ENCODE results near the gene SMLR1. TPM values are rescaled to one million over a fixed set of nuclear protein-coding genes. Genes with fewer than 3 reads are reported as not detected.
A peak's percentile ranks its signal among the peaks of the same experiment; 100 is the strongest.

SMLR1 gene
- total RNA-seq = not detected
- polyA plus RNA-seq = not detected

DNA sequence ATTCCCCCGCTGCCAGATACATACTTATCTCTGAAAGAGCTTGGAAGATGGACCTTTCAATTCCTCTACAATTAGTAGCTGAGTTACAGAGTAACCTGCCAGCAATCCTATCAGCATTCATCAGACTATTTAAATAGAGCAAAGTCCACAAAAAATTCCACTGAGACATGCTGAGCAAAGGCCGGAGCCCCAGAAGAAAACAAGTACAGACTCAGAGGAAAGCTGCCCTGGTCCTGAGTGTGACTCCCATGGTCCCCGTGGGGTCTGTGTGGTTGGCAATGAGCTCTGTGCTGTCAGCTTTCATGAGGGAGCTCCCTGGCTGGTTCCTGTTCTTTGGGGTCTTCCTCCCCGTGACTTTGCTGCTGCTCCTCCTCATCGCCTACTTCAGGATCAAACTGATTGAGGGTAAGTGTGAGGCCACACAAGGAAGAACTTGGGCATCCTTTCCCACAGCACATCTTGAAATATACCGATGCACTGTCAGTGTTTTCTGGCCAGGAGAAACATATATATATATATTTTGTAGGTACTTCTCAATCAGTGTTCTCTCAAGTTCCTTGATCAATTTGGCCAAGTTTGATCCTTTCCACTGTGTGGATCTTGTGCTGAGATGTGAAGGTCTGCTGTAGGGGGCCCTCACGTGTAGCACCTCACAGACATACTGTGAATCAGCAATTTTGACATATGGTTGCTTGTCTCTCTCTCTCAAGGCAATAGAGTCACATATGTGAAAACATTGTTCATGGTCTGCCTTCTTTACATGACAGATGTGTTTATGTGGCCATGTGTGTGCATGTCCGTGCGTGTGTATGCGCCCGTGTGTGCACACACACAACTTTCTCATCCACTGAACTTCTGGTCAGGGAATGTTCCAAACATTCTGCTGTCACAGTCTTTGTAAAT lies at the start of gene SMLR1:
SMLR1 (plus strand) TSS at position 160 of the 903 bp plus-strand sequence; CDS start at position 168, 8 bp downstream.
- DNase-seq (ENCODE audit: extremely low spot score) = no peak
- 78% methylated on average over 11 of the region's 11 CpGs for WGBS
- no peaks in the 10 kb centered on the region for H3K36me3 ChIP-seq (ENCODE audit: insufficient read depth)
- H3K4me3 ChIP-seq (ENCODE audit: low read depth, low read length) = no peak within 1 kb of the TSS
- no peak within 1 kb of the TSS for H3K27ac ChIP-seq (ENCODE audit: low read depth)
- H3K4me1 ChIP-seq (ENCODE audit: insufficient read depth) = no peaks in the 10 kb centered on the region

DNA sequence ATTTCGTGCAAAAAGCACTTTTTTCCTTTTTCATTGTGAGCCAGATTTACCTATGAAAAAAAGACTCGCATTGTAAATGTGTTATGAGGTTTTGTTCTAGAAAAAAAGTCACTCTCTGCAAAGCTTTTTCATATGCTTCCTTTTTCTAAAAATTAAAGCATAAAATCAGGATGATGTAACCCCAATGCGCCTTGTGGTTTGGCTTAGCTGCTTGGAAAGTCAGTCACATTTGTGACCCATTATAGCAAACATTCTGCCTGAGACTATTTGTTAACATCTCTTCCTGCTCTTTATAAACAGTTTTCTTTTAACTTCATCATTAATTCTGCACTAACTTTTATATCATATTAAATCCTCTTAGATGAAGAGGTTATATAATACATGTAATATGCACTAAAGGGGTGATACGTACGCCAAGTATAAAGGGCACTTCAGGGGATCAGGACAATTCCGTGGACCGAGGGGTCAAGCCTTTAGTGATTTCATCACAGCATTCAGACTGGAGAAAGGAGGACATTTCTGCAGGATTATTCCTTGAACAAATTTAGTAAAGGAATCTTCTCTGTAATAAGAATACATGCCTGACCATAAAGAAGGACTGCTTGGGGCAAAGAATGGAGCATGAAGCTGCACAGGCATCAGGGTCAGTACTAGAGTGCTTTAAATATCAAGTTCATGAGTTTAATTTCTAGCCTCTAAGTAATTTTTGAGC lies 48.1 kb upstream of the SMLR1 start:
- no peak for DNase-seq (ENCODE audit: extremely low spot score)
- peak overlapping the region; percentile 23 for H3K27ac ChIP-seq (ENCODE audit: low read depth)
- H3K4me1 ChIP-seq (ENCODE audit: insufficient read depth) = no peaks in the 10 kb centered on the region
- 44% methylated on average over 7 of the region's 7 CpGs for WGBS
- no peaks in the 10 kb centered on the region for H3K36me3 ChIP-seq (ENCODE audit: insufficient read depth)
- H3K4me3 ChIP-seq (ENCODE audit: low read depth, low read length) = no peak overlapping the region

GRCh38 chr6:130779658-130780033 lies 47.6 kb upstream of the SMLR1 start:
- no peak for DNase-seq (ENCODE audit: extremely low spot score)
- Histone ChIP-seq H3K4me3 (ENCODE audit: low read depth, low read length) (no peak overlapping the region), H3K36me3 (ENCODE audit: insufficient read depth) (no peaks in the 10 kb centered on the region), H3K4me1 (ENCODE audit: insufficient read depth) (no peaks in the 10 kb centered on the region), H3K27ac (ENCODE audit: low read depth) (peak overlapping the region; percentile 4)
- WGBS = 36% methylated on average over 4 of the region's 4 CpGs

- no peak for DNase-seq (ENCODE audit: extremely low spot score)
- 46% methylated on average over 1 of the region's 1 CpG for WGBS
- H3K4me1 ChIP-seq (ENCODE audit: insufficient read depth) = no peaks in the 10 kb centered on the region
- H3K36me3 ChIP-seq (ENCODE audit: insufficient read depth) = no peaks in the 10 kb centered on the region
- no peak overlapping the region for H3K4me3 ChIP-seq (ENCODE audit: low read depth, low read length)
- H3K27ac ChIP-seq (ENCODE audit: low read depth) = no peak overlapping the region
Measured at GRCh38 chr6:130780122-130780521, 47.1 kb upstream of the SMLR1 start.

DNA sequence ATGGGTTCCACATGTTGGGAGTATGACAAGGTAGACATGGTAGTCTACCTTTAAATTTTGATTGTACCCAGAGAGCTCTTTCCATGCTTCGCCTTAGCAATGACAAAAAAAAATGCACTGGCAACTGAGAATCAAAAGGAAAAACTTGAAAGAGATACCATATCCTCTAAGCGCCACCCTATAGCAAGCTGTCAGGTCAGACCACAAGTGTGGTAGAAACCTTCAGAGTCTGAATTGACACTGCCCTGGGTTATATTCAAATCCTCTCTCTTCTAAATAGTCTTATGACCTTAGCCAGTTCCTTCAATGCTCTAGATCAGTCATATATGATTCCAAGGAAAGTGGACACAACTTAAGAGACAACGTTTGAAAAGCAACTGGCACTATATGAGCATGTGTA lies 45.6 kb upstream of the SMLR1 start:
- DNase-seq (ENCODE audit: extremely low spot score) = no peak
- H3K4me1 ChIP-seq (ENCODE audit: insufficient read depth) = no peaks in the 10 kb centered on the region
- WGBS = 92% methylated on average over 3 of the region's 3 CpGs
- H3K36me3 ChIP-seq (ENCODE audit: insufficient read depth) = no peaks in the 10 kb centered on the region
- no peak overlapping the region for H3K4me3 ChIP-seq (ENCODE audit: low read depth, low read length)
- no peak overlapping the region for H3K27ac ChIP-seq (ENCODE audit: low read depth)

GRCh38 chr6:130783416-130784107 lies 43.6 kb upstream of the SMLR1 start:
- H3K27ac ChIP-seq (ENCODE audit: low read depth) = no peak overlapping the region
- no peaks in the 10 kb centered on the region for H3K4me1 ChIP-seq (ENCODE audit: insufficient read depth)
- whole genome bisulfite sequencing = 22% methylated on average over 2 of the region's 2 CpGs
- H3K4me3 ChIP-seq (ENCODE audit: low read depth, low read length) = no peak overlapping the region
- H3K36me3 ChIP-seq (ENCODE audit: insufficient read depth) = no peaks in the 10 kb centered on the region
- no peak for DNase-seq (ENCODE audit: extremely low spot score)

- Histone ChIP-seq H3K4me3 (ENCODE audit: low read depth, low read length) (no peak overlapping the region), H3K27ac (ENCODE audit: low read depth) (no peak overlapping the region), H3K36me3 (ENCODE audit: insufficient read depth) (no peaks in the 10 kb centered on the region), H3K4me1 (ENCODE audit: insufficient read depth) (no peaks in the 10 kb centered on the region)
- DNase-seq (ENCODE audit: extremely low spot score) = no peak
- 89% methylated on average over 3 of the region's 3 CpGs for WGBS
Measured at GRCh38 chr6:130787726-130788500, 39.3 kb upstream of the SMLR1 start.

DNA sequence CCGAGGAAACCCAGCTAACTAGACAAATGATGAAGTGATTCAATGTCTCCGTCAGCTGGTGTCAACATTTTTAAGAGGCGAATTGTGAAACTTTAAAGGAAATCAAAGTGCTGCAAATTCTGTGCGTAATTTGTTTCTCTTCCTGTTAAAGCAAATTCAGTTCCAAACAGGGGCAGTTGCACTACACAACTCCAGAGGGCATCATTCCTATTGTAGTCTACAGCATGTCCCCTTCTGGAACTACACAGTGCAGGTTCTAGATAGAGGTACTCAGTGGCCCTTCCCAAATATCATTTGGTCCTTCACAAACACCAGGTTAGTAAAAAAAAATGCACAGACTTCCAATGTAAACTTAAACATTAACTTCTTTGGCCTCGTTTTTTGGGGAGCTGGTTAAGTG lies 38.3 kb upstream of the SMLR1 start:
- 82% methylated on average over 5 of the region's 5 CpGs for whole genome bisulfite sequencing

DNA sequence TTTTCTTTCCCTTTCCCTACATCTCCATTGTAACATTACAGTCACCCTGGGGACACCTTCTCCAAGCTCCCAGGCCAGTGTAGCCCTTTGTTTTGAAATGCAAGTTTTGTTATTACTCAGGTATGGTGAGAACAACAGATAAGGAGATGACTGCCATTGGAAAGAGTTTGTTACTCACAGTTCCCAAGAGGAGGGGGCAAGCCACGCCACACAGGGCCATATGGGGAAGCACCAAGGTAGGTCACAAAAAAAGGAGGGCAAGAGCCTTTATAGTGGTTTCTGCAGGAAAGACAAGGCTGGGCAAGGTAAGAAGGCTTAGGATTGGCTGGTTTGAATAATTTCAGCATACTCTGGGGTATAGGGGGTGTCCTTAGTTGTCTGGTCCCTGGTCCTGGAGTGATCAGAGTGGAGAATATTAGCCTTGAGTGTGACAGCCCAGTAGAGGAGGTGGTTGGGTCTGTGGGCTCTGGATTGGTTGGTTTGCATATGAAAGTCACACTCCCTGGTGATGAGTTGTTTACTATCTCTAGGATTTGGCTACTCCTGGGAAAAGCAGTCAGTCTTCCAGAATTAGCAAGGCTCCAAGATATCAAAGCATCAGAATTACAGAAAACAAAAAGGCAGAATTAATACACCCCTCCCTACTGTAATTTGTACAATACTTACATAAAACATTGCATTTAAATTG lies 33.1 kb upstream of the SMLR1 start:
- H3K36me3 ChIP-seq (ENCODE audit: insufficient read depth) = no peaks in the 10 kb centered on the region
- DNase-seq (ENCODE audit: extremely low spot score) = no peak
- no peak overlapping the region for H3K27ac ChIP-seq (ENCODE audit: low read depth)
- H3K4me1 ChIP-seq (ENCODE audit: insufficient read depth) = no peaks in the 10 kb centered on the region
- no peak overlapping the region for H3K4me3 ChIP-seq (ENCODE audit: low read depth, low read length)
- WGBS = 94% methylated on average over 1 of the region's 1 CpG

More for the DNA sequence above, 38.3 kb upstream of the SMLR1 start:
- Histone ChIP-seq H3K27ac (ENCODE audit: low read depth) (no peak overlapping the region), H3K4me1 (ENCODE audit: insufficient read depth) (no peaks in the 10 kb centered on the region), H3K4me3 (ENCODE audit: low read depth, low read length) (no peak overlapping the region), H3K36me3 (ENCODE audit: insufficient read depth) (no peaks in the 10 kb centered on the region)
- DNase-seq (ENCODE audit: extremely low spot score) = no peak

DNA sequence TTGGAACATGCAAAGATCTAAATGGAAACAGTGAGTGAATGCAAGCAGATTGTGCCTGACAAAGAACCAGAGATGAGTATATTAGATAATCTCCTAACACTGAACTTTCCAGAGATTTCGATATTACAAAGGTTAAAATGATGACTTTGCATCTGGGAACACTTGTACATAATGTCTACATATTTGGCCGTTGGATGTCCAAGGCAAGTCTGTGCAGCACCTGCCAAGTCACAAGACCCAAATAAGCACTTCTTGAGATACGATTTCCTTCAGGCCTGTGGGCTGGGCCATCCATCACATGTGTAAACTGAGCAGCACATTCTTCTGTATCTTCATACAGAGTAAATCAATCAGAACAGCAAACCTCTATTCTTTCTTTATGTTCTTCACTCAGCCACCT lies 32.5 kb upstream of the SMLR1 start:
- no peak for DNase-seq (ENCODE audit: extremely low spot score)
- WGBS = 42% methylated on average over 3 of the region's 3 CpGs
- no peak overlapping the region for H3K27ac ChIP-seq (ENCODE audit: low read depth)
- no peaks in the 10 kb centered on the region for H3K36me3 ChIP-seq (ENCODE audit: insufficient read depth)
- H3K4me1 ChIP-seq (ENCODE audit: insufficient read depth) = no peaks in the 10 kb centered on the region
- no peak overlapping the region for H3K4me3 ChIP-seq (ENCODE audit: low read depth, low read length)

DNA sequence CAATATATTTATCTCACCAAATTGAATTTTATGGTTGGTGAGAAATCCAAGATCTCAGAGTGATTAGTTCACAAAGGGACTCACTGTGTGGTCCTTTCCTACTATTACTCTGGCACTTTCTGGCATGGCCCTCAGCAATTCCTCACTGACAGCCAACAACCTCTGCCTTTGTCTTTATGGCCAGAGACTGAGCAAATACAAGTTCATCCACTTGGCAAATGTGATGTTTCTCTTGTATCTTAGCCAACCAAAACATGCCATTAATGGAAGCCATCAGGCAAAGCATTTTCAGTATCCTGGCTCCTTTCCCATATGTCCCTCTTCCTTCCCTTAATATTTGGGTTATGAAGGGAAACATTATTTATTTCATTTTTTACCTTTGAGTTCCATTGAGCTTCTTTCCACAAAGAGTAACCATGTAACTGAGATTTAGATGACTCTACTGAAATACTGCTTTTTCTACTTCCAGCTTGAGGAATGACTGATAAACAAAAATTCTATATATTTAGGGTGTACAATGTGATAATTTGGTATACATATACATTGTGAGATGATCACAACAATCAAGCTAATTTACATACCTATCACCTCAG lies 30.8 kb upstream of the SMLR1 start:
- DNase-seq (ENCODE audit: extremely low spot score) = no peak
- H3K4me1 ChIP-seq (ENCODE audit: insufficient read depth) = no peaks in the 10 kb centered on the region
- H3K27ac ChIP-seq (ENCODE audit: low read depth) = no peak overlapping the region
- no peak overlapping the region for H3K4me3 ChIP-seq (ENCODE audit: low read depth, low read length)
- H3K36me3 ChIP-seq (ENCODE audit: insufficient read depth) = no peaks in the 10 kb centered on the region

DNA sequence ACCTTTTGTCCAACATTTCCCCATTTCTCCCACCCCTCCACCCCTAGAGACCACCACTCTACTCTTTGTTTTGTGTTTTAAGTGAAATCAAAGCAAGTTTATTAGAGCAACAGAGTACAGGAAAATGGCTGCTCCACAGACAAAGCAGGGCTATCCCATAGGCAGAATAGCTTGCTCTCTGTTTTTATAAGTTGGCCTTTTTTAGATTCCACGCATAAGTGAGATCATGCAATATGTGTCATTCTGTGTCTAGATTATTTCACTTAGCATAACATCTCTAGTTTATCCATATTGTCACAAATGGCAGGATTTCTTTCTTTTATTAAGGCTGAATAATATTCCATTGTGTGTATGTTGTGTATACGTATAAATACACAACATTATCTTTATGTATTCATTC lies 30.1 kb upstream of the SMLR1 start:
- no peak for DNase-seq (ENCODE audit: extremely low spot score)
- no peaks in the 10 kb centered on the region for H3K4me1 ChIP-seq (ENCODE audit: insufficient read depth)
- H3K36me3 ChIP-seq (ENCODE audit: insufficient read depth) = no peaks in the 10 kb centered on the region
- 95% methylated on average over 2 of the region's 2 CpGs for WGBS
- H3K4me3 ChIP-seq (ENCODE audit: low read depth, low read length) = no peak overlapping the region
- H3K27ac ChIP-seq (ENCODE audit: low read depth) = no peak overlapping the region
